Left renal pelvis (tissue), 4 donors: ENCODE measurements around the gene NUP133. TPM values are rescaled to one million over a fixed set of nuclear protein-coding genes. Genes with fewer than 3 reads are reported as not detected.
A peak's percentile ranks its signal among the peaks of the same experiment; 100 is the strongest.
"Not testable (repeated sequence)": the region's sequence is repeated elsewhere in the genome, so short reads cannot be mapped to it uniquely, and the experiment has no call there.

ENCODE experiments used
- DNase-seq, 4 donors: peaks; one replicate each; pipeline ENCODE4 v3.0.0-alpha.2; 2013; ENCODE audit warnings: low read depth in 4 of 4, low spot score in 3 of 4
- polyA plus RNA-seq, 4 donors: library from polyadenylated mRNA; unstranded; fragments of 120-200 nt; gene quantifications; one replicate each; pipeline ENCODE4 v1.2.1, GENCODE V29; 2013; ENCODE audit not compliant: insufficient read length in 4 of 4

The NUP133 gene
- 10 to 100 TPM; 34.7 to 56.9 (median 47.3) TPM for polyA plus RNA-seq

GRCh38 chr1:229507951-229508822 lies at the start of gene NUP133:
TSS of gene NUP133 (minus strand) at chr1:229508341. CDS start at chr1:229508249, 92 bp downstream.
- peak; percentile 96 to 98 (median 98) for DNase-seq

GRCh38 chr1:229557200-229557850 lies 49.2 kb upstream of the NUP133 start:
- DNase-seq = no peak

GRCh38 chr1:229554886-229555621 lies 46.9 kb upstream of the NUP133 start:
- DNase-seq = no peak

GRCh38 chr1:229553621-229554130 lies 45.5 kb upstream of the NUP133 start:
- DNase-seq = no peak

GRCh38 chr1:229552732-229553131 lies 44.6 kb upstream of the NUP133 start:
- no peak for DNase-seq

GRCh38 chr1:229550812-229551567 lies 42.8 kb upstream of the NUP133 start:
- no peak for DNase-seq

GRCh38 chr1:229547542-229547941 lies 39.4 kb upstream of the NUP133 start:
- no peak for DNase-seq

- DNase-seq = no peak
Observed at GRCh38 chr1:229544587-229544986, 36.4 kb upstream of the NUP133 start.

- DNase-seq = no peak
Observed at GRCh38 chr1:229539863-229540506, 31.8 kb upstream of the NUP133 start.

GRCh38 chr1:229538945-229539344 lies 30.8 kb upstream of the NUP133 start:
- no peak for DNase-seq

- DNase-seq = no peak
Observed at GRCh38 chr1:229537894-229538293, 29.8 kb upstream of the NUP133 start.

GRCh38 chr1:229536982-229537381 lies 28.8 kb upstream of the NUP133 start:
- DNase-seq = no peak

GRCh38 chr1:229535230-229535629 lies 27.1 kb upstream of the NUP133 start:
- DNase-seq = no peak

GRCh38 chr1:229531326-229531725 lies 23.2 kb upstream of the NUP133 start:
- DNase-seq = no peak

- DNase-seq = no peak
Observed at GRCh38 chr1:229529639-229530038, 21.5 kb upstream of the NUP133 start.

- DNase-seq = no peak
Observed at GRCh38 chr1:229526695-229527094, 18.6 kb upstream of the NUP133 start.

GRCh38 chr1:229523052-229523451 lies 14.9 kb upstream of the NUP133 start:
- no peak for DNase-seq

- peak in 1 of 4 donors; percentile 42 for DNase-seq
Observed at GRCh38 chr1:229514578-229515275, 6.6 kb upstream of the NUP133 start.

GRCh38 chr1:229511625-229512024 lies 3.5 kb upstream of the NUP133 start:
- DNase-seq = not testable (repeated sequence)
